ENCODE measurements around the gene THAP12. TPM values are rescaled to one million over a fixed set of nuclear protein-coding genes. Genes with fewer than 3 reads are reported as not detected.

Gene THAP12
- total and polyA plus RNA-seq, 2 of the 13 experiments (the other 11 are each of a cell fraction or from before 2014, with no cell fraction given) = 18.8 to 51.3 TPM

DNA sequence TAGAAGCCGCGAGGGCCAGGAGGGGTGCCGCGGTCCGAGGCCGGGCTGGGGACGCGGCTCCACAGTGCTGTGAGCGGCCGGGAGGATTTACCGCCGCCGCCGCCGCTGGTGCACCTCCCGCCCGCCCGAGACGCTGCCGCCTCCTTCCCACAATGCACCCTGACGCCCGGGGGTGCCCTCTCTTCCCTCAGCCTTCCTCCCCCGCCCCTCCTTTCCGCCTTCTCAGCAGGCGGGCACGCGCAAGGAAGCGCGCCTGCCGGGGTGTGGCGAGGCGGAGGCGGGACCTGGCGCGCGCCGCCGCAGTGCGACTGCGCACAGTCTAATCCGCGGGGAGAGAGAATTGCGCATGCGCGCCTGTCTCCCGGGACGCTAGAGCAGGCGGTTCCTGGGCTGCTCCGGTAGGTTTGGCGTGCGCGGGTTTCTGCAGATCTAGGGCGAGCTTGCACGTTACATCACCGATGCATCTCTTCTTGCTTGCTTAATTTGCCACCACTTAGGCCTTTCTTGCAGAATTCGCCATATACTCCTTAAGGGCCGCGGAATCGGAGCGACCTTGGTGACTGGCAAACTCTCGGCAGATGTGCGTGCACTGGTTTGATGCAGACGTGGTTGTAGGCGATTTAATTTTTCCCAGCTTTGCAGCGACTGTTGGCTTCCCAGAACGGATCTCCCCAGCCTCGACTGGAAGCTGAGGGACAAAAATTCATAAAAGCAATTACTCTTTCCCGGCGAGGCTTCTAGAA lies at the start of gene THAP12, which contains the start of gene GVQW3 (continued):
- TF ChIP-seq, protein P1, sequence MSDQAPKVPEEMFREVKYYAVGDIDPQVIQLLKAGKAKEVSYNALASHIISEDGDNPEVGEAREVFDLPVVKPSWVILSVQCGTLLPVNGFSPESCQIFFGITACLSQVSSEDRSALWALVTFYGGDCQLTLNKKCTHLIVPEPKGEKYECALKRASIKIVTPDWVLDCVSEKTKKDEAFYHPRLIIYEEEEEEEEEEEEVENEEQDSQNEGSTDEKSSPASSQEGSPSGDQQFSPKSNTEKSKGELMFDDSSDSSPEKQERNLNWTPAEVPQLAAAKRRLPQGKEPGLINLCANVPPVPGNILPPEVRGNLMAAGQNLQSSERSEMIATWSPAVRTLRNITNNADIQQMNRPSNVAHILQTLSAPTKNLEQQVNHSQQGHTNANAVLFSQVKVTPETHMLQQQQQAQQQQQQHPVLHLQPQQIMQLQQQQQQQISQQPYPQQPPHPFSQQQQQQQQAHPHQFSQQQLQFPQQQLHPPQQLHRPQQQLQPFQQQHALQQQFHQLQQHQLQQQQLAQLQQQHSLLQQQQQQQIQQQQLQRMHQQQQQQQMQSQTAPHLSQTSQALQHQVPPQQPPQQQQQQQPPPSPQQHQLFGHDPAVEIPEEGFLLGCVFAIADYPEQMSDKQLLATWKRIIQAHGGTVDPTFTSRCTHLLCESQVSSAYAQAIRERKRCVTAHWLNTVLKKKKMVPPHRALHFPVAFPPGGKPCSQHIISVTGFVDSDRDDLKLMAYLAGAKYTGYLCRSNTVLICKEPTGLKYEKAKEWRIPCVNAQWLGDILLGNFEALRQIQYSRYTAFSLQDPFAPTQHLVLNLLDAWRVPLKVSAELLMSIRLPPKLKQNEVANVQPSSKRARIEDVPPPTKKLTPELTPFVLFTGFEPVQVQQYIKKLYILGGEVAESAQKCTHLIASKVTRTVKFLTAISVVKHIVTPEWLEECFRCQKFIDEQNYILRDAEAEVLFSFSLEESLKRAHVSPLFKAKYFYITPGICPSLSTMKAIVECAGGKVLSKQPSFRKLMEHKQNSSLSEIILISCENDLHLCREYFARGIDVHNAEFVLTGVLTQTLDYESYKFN (CRISPR knock-in tag; conservative IDR thresholded peaks at IDR 0.05) = peak; percentile 63
- TF ChIP-seq ZNF501 (CRISPR knock-in tag; IDR thresholded peaks at IDR 0.05) = peak; percentile 62
- no peak for TF ChIP-seq EZH2 (conservative IDR thresholded peaks at IDR 0.05; ENCODE audit: low read depth, low read length)
- TF ChIP-seq MZF1 (CRISPR knock-in tag; IDR thresholded peaks at IDR 0.05; ENCODE audit: borderline replicate concordance) = no peak
- TF ChIP-seq ZNF816 (CRISPR knock-in tag; IDR thresholded peaks at IDR 0.05; ENCODE audit: borderline replicate concordance) = 0 out of 2 replicates have a peak, but pooled peaks have one; percentile 38
- TF ChIP-seq BRD4 (CRISPR knock-in tag; IDR thresholded peaks at IDR 0.05) = no peak
- no peak for TF ChIP-seq SIN3A (IDR thresholded peaks at IDR 0.05; ENCODE audit: borderline replicate concordance, low read depth, low read length)
- TF ChIP-seq, protein P2, sequence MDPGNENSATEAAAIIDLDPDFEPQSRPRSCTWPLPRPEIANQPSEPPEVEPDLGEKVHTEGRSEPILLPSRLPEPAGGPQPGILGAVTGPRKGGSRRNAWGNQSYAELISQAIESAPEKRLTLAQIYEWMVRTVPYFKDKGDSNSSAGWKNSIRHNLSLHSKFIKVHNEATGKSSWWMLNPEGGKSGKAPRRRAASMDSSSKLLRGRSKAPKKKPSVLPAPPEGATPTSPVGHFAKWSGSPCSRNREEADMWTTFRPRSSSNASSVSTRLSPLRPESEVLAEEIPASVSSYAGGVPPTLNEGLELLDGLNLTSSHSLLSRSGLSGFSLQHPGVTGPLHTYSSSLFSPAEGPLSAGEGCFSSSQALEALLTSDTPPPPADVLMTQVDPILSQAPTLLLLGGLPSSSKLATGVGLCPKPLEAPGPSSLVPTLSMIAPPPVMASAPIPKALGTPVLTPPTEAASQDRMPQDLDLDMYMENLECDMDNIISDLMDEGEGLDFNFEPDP (CRISPR knock-in tag; conservative IDR thresholded peaks at IDR 0.05) = no peak
- no peak; the same call in 1 of the 2 replicates for TF ChIP-seq HOXA9 (CRISPR knock-in tag; IDR thresholded peaks at IDR 0.05; ENCODE audit: borderline replicate concordance)
- no peak for TF ChIP-seq ZNF230 (CRISPR knock-in tag; IDR thresholded peaks at IDR 0.05)
- peak; percentile 88 for TF ChIP-seq HDAC1 (CRISPR knock-in tag; IDR thresholded peaks at IDR 0.05)
- no peak for TF ChIP-seq HMG20A (CRISPR knock-in tag; IDR thresholded peaks at IDR 0.05; ENCODE audit: borderline replicate concordance)
- TF ChIP-seq, protein P3, sequence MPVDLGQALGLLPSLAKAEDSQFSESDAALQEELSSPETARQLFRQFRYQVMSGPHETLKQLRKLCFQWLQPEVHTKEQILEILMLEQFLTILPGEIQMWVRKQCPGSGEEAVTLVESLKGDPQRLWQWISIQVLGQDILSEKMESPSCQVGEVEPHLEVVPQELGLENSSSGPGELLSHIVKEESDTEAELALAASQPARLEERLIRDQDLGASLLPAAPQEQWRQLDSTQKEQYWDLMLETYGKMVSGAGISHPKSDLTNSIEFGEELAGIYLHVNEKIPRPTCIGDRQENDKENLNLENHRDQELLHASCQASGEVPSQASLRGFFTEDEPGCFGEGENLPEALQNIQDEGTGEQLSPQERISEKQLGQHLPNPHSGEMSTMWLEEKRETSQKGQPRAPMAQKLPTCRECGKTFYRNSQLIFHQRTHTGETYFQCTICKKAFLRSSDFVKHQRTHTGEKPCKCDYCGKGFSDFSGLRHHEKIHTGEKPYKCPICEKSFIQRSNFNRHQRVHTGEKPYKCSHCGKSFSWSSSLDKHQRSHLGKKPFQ (CRISPR knock-in tag; IDR thresholded peaks at IDR 0.05; ENCODE audit: insufficient replicate concordance) = no peak
- no peak for TF ChIP-seq ZNF572 (CRISPR knock-in tag; IDR thresholded peaks at IDR 0.05)
- peak; percentile 74 for TF ChIP-seq POLR2G (IDR thresholded peaks at IDR 0.05; ENCODE audit: low read depth, low read length)
- TF ChIP-seq BORCS8-MEF2B (CRISPR knock-in tag; IDR thresholded peaks at IDR 0.05) = peak; percentile 49; the same call in 1 of the 2 replicates
- TF ChIP-seq ZNF552 (CRISPR knock-in tag; IDR thresholded peaks at IDR 0.05; ENCODE audit: borderline replicate concordance) = no peak
- TF ChIP-seq HNRNPH1 (optimal IDR thresholded peaks at IDR 0.05; ENCODE audit: low read depth, low read length) = no peak
- no peak for TF ChIP-seq MAFG (CRISPR knock-in tag; IDR thresholded peaks at IDR 0.05)
- peak; percentile 79 for TF ChIP-seq ETV5 (CRISPR knock-in tag; IDR thresholded peaks at IDR 0.05; ENCODE audit: borderline replicate concordance)
- no peak for TF ChIP-seq SMARCE1 (IDR thresholded peaks at IDR 0.05; ENCODE audit: borderline replicate concordance)

Measured in HepG2 (cell line).